ENCODE data around the gene RNF13.
"Not testable (repeated sequence)": the region's sequence is repeated elsewhere in the genome, so short reads cannot be mapped to it uniquely, and the experiment has no call there.

RNF13 gene

DNA sequence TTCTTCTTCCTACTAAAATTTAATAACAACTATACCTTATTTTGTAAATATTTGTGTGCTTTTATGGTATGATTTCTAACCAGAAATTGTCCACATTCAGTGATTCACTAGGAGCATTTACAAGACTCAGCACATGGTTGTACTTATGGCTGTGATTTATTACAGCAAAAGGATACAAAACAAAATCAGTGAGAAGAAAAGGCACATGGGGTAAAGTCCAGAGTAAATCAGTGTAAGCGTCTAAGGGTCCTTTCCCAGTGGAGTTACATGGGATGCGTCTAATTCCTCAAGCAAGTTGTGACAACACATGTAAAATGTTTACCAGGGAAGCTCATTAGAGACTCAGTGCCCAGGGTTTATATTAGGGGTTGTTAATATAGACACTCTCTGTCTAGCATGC is 31.1 kb downstream of the RNF13 start:
- no peak for DNase-seq

DNA sequence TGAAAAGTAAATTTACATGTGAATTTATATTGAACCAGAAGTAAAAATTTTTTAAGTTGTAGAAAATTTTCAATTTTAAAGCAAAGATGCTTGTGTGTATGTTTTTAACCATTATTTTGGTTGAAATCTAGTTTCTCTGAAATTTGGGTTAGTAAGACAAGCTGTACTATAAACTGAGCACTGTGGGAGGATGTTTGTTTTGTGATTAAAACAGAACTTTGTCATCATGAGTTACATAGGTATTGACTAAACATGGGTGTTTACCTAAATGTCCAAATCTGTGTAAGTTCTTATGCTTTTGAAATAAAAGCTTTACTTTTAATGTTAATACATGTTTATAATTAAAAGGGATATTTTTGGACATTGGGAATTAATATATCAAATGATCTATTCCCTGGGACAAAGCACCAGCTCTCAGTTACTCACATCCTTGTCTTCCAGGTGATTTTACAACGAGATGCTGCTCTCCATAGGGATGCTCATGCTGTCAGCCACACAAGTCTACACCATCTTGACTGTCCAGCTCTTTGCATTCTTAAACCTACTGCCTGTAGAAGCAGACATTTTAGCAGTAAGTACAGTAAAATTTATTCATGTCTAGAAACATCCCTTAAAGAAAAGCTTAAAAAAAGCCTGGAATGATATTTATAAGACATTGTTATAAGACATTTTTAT is 32.7 kb downstream of the RNF13 start:
- no peak for DNase-seq

GRCh38 chr3:149848238-149848637 is 35.2 kb downstream of the RNF13 start:
- DNase-seq = no peak

GRCh38 chr3:149848688-149849087 is 35.7 kb downstream of the RNF13 start:
- no peak for DNase-seq

DNA sequence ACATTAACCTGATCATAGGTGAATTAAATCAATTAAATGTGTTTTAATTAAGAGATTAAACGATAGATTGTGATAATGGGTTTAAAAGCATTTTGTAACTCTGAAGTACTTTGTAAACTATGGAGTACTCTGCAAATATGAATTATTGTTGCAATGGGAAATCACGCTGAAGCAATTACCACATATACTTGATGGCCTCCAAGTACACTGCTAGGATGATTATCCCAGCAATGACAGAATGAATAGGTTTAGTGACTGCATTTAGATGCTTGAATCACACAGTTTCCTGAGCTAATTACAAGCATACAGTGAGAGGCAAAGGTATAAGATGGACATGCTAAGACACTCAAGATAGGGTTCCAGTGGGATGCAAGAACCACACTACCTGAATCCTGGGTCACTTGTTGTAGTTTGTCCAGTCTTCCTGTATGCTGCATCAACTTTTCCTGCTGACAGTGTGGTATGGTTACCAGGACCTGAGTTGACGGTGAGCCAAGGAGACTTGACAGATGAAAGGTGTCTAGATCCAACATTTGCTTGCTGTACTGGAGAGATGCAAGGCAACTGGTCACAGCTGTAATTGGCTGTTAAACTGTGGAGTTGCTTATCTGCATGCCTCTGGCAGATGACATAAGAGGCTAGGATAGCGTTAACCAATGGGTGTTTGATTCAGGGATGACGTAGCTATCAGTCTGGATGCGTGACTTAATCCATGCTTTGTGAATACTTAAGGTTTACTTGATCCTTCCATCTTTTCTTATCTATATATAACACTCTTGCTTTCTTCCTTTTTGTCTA is 38.0 kb downstream of the RNF13 start:
- DNase-seq = no peak

DNA sequence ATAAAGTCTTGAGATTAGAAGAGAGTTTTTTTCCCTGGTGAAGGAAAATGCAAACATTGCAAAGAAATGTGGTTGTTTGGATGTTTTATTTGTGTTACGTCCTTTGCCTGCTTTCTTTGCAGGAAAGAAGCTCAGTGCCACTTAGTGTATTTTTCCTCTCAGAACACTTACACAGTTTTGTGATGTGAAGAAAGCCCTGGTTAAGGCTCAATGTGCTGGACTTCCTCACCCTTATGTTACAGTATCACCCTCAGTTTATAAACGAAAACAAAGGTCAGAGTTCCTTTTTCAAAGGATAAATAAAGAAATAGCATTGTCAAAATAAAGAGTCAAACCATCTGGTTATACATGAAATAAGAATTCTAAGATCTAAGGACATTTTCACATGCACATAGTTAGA is 45.9 kb downstream of the RNF13 start:
- DNase-seq = no peak

- no peak for DNase-seq
These were observed 47.9 kb downstream of the RNF13 start for GRCh38 chr3:149860881-149861280.

- DNase-seq = no peak
These were observed 54.5 kb downstream of the RNF13 start for GRCh38 chr3:149867563-149867962.

GRCh38 chr3:149871855-149872254 is 58.8 kb downstream of the RNF13 start:
- no peak for DNase-seq

GRCh38 chr3:149872589-149872988 is 59.6 kb downstream of the RNF13 start:
- DNase-seq = no peak

DNA sequence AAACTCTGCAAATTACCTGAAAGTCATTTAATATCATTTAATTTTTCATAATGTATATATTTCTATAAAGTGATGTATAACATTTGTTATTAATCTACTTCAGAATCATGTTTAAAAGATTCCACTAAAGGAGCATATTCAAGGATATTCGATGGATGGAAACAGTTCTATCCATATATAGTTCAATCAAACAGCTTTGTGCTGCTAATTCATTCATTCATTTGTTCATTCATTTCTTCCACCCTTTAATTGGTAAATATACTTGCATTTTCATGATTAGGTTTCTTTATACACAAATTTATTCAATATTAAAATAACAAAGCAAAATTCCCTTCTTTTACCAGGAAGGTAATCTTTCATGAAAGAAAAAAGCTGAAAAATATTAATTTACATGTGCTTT is 64.7 kb downstream of the RNF13 start:
- DNase-seq = no peak

DNA sequence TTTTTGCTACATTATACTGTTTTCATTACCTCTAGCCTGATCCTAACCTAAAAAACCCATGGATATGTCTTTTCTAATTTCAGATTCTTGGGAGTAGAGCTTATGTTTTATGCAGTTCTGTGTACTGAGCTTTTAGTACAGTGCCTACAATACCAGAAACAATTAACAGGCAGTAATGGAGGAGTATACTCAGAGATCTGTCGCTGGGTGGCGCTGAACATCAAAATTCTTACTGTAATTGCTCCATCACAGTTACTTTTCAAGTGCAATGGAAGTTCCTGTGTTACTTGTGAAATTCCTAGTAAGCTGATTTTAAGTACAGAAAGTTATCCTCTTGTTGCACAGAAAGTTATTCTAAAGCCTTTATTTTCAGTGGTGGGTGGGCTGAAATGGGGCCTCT is 66.9 kb downstream of the RNF13 start:
- no peak for DNase-seq

- DNase-seq = no peak
These were observed 68.9 kb downstream of the RNF13 start for GRCh38 chr3:149881879-149882278.

DNA sequence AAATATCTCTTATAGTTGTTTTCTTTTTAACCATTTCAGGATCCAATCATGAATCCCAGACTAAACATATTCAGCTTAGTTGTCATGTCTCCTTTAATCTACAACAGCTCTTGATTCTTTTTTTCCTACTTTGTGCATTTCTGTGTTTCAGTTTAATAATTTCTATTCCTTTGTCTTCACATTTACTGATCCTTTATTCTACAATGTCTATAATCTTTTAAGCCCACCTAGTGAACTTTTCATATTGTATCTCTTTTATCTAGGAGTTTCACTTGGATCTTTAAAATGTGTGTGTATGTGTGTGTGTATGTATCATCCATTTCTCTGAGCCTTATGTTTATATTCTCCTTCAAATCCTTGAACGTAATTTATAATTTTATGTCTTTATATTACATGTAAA is 70.1 kb downstream of the RNF13 start:
- DNase-seq = no peak

- not testable (repeated sequence) for DNase-seq
These were observed 70.8 kb downstream of the RNF13 start for GRCh38 chr3:149883860-149884259.

GRCh38 chr3:149884848-149885247 is 71.8 kb downstream of the RNF13 start:
- DNase-seq = not testable (repeated sequence)

- DNase-seq = no peak
These were observed 73.9 kb downstream of the RNF13 start for GRCh38 chr3:149886957-149887356.

- no peak for DNase-seq
These were observed 78.6 kb downstream of the RNF13 start for GRCh38 chr3:149891621-149892020.

GRCh38 chr3:149892371-149892770 is 79.4 kb downstream of the RNF13 start:
- DNase-seq = no peak

DNA sequence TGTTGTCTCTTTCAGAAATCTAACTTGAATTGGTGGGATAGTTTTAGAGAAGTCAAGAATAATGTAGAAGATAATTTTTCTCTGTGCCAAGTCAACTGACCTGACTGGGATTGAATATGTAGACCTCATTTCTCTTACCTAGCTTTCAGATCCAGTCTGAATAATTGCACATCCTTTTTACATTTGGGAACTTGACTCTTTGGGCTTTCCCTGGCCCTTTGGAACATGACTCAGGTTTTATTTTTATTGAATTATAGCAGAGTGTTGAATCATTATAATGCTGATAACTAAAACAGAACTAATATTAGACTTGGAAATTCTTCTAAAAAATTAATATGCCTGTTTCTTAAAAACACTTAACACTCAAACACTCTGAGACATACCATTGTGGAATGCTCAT is 81.2 kb downstream of the RNF13 start:
- no peak for DNase-seq

DNA sequence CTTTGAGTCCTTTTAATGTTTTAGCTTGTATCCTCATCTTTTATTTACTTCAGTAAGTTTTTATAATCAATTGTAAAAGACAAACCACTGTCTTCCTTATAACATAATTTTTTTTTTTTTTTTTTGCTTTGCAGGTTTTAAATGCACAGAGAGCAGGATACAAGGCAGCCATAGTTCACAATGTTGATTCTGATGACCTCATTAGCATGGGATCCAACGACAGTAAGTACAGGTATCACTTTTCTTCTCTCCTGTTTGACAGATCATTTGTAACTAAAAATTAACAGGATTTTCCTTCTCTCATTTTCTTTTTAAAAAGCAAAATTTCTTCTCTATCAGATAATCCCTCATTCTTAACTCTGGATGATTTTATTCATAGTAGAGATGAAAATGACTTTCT is 82.3 kb downstream of the RNF13 start:
- DNase-seq = no peak

GRCh38 chr3:149895769-149896168 is 82.8 kb downstream of the RNF13 start:
- DNase-seq = no peak

- DNase-seq = no peak
These were observed 85.8 kb downstream of the RNF13 start for GRCh38 chr3:149898771-149899170.

GRCh38 chr3:149900322-149900721 is 87.3 kb downstream of the RNF13 start:
- DNase-seq = no peak

DNA sequence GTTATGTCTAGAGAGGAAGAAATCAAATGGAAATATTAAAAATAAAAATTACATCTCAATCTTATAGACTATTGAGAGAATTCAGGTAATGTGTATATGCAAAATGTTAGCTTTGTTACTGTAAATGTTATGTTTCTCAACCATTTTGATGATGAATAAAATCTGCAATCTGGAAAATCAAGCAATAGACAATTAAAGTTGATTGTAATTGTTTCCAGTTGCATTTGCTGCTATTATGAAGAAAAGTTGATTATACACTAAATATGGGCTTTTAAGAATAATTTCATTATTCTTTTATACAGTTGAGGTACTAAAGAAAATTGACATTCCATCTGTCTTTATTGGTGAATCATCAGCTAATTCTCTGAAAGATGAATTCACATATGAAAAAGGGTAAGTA is 88.8 kb downstream of the RNF13 start:
- DNase-seq = no peak

All from effector CD8-positive, alpha-beta T cell (primary cell).